ENCODE data around the gene BRCA2.

Gene BRCA2, protein sequence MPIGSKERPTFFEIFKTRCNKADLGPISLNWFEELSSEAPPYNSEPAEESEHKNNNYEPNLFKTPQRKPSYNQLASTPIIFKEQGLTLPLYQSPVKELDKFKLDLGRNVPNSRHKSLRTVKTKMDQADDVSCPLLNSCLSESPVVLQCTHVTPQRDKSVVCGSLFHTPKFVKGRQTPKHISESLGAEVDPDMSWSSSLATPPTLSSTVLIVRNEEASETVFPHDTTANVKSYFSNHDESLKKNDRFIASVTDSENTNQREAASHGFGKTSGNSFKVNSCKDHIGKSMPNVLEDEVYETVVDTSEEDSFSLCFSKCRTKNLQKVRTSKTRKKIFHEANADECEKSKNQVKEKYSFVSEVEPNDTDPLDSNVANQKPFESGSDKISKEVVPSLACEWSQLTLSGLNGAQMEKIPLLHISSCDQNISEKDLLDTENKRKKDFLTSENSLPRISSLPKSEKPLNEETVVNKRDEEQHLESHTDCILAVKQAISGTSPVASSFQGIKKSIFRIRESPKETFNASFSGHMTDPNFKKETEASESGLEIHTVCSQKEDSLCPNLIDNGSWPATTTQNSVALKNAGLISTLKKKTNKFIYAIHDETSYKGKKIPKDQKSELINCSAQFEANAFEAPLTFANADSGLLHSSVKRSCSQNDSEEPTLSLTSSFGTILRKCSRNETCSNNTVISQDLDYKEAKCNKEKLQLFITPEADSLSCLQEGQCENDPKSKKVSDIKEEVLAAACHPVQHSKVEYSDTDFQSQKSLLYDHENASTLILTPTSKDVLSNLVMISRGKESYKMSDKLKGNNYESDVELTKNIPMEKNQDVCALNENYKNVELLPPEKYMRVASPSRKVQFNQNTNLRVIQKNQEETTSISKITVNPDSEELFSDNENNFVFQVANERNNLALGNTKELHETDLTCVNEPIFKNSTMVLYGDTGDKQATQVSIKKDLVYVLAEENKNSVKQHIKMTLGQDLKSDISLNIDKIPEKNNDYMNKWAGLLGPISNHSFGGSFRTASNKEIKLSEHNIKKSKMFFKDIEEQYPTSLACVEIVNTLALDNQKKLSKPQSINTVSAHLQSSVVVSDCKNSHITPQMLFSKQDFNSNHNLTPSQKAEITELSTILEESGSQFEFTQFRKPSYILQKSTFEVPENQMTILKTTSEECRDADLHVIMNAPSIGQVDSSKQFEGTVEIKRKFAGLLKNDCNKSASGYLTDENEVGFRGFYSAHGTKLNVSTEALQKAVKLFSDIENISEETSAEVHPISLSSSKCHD (N-terminal part only)

DNA sequence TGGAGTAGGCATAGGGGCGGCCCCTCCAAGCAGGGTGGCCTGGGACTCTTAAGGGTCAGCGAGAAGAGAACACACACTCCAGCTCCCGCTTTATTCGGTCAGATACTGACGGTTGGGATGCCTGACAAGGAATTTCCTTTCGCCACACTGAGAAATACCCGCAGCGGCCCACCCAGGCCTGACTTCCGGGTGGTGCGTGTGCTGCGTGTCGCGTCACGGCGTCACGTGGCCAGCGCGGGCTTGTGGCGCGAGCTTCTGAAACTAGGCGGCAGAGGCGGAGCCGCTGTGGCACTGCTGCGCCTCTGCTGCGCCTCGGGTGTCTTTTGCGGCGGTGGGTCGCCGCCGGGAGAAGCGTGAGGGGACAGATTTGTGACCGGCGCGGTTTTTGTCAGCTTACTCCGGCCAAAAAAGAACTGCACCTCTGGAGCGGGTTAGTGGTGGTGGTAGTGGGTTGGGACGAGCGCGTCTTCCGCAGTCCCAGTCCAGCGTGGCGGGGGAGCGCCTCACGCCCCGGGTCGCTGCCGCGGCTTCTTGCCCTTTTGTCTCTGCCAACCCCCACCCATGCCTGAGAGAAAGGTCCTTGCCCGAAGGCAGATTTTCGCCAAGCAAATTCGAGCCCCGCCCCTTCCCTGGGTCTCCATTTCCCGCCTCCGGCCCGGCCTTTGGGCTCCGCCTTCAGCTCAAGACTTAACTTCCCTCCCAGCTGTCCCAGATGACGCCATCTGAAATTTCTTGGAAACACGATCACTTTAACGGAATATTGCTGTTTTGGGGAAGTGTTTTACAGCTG is at the start of gene BRCA2, which contains the start of gene ZAR1L:
Gene BRCA2 (plus strand): TSS at position 271 of the 790 bp plus-strand sequence. CDS start 953 bp downstream, outside the sequence.
Gene ZAR1L (minus strand): TSS at position 126 of the 790 bp plus-strand sequence. CDS start 3,438 bp downstream, outside the sequence.
- no peaks in the 10 kb centered on the region for H3K27me3 ChIP-seq (ENCODE audit: low read length)
- H4K20me1 ChIP-seq (ENCODE audit: low read depth, low read length): no peaks in the 10 kb centered on the region
- peaks cover 26% of the 10 kb centered on the region for H3K36me3 ChIP-seq (ENCODE audit: low read length)
- H3K9me3 ChIP-seq (ENCODE audit: insufficient read depth, low read length): no peaks in the 10 kb centered on the region
- H3K9ac ChIP-seq (ENCODE audit: low read length): peak within 1 kb of the TSS; percentile 69
- peaks cover 27% of the 10 kb centered on the region for H3K79me2 ChIP-seq (ENCODE audit: insufficient read depth, low read length)
- peak within 1 kb of the TSS; percentile 87 for H2AFZ ChIP-seq (ENCODE audit: low read depth, low read length, severe bottlenecking)
- peak within 1 kb of the TSS; percentile 68 for H3K4me3 ChIP-seq (ENCODE audit: insufficient read depth, low read length, poor library complexity, severe bottlenecking)
- TF ChIP-seq, protein P1, sequence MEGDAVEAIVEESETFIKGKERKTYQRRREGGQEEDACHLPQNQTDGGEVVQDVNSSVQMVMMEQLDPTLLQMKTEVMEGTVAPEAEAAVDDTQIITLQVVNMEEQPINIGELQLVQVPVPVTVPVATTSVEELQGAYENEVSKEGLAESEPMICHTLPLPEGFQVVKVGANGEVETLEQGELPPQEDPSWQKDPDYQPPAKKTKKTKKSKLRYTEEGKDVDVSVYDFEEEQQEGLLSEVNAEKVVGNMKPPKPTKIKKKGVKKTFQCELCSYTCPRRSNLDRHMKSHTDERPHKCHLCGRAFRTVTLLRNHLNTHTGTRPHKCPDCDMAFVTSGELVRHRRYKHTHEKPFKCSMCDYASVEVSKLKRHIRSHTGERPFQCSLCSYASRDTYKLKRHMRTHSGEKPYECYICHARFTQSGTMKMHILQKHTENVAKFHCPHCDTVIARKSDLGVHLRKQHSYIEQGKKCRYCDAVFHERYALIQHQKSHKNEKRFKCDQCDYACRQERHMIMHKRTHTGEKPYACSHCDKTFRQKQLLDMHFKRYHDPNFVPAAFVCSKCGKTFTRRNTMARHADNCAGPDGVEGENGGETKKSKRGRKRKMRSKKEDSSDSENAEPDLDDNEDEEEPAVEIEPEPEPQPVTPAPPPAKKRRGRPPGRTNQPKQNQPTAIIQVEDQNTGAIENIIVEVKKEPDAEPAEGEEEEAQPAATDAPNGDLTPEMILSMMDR (IDR thresholded peaks at IDR 0.05; ENCODE audit: insufficient read depth, low read length, poor library complexity, severe bottlenecking): no peak
- no peak for TF ChIP-seq EZH2phosphoT487 (conservative IDR thresholded peaks at IDR 0.05; ENCODE audit: low read length)
- peaks cover 7% of the 10 kb centered on the region for H3F3A ChIP-seq (ENCODE audit: insufficient read depth)
- peak within 1 kb of the TSS; percentile 85 for H3K27ac ChIP-seq (ENCODE audit: low read depth, low read length)
- H3K4me2 ChIP-seq (ENCODE audit: low read depth, low read length, poor library complexity, severe bottlenecking): peak within 1 kb of the TSS; percentile 94
- H3K9me2 ChIP-seq (replicated peaks; ENCODE audit: insufficient read depth, low read length): no peaks in the 10 kb centered on the region

DNA sequence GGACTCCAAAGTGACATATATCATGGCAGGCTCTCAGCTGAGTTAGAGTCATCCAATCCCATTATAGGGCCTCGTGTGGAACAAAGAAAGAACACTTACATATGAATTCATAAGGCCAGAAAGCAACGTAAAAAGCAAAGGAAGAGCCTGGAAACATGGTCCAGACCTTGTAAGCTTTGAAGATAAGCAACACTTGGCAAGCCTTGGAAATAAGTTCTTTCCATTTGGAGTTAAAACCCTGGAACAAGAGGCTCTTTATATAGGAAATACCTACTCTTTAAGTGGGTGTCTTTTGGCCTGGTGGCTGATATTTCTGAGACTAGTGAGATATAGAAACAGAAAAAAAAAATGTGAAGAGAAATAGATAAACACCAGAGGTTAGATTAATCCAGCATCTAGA is 49.6 kb upstream of the BRCA2 start:
- Histone ChIP-seq H3K27ac (ENCODE audit: low read depth, low read length) (no peak overlapping the region), H3K4me2 (ENCODE audit: low read depth, low read length, poor library complexity, severe bottlenecking) (no peak overlapping the region), H3K9me3 (ENCODE audit: insufficient read depth, low read length) (no peaks in the 10 kb centered on the region), H3K9ac (ENCODE audit: low read length) (no peak overlapping the region), H3K36me3 (ENCODE audit: low read length) (no peaks in the 10 kb centered on the region), H3K9me2 (replicated peaks; ENCODE audit: insufficient read depth, low read length) (no peaks in the 10 kb centered on the region), H3F3A (ENCODE audit: insufficient read depth) (no peaks in the 10 kb centered on the region), H3K79me2 (ENCODE audit: insufficient read depth, low read length) (no peaks in the 10 kb centered on the region), H4K20me1 (ENCODE audit: low read depth, low read length) (no peaks in the 10 kb centered on the region), H3K27me3 (ENCODE audit: low read length) (no peaks in the 10 kb centered on the region), H3K4me3 (ENCODE audit: insufficient read depth, low read length, poor library complexity, severe bottlenecking) (no peak overlapping the region), H2AFZ (ENCODE audit: low read depth, low read length, severe bottlenecking) (no peak overlapping the region)
- TF ChIP-seq EZH2phosphoT487 (conservative IDR thresholded peaks at IDR 0.05; ENCODE audit: low read length): no peak

DNA sequence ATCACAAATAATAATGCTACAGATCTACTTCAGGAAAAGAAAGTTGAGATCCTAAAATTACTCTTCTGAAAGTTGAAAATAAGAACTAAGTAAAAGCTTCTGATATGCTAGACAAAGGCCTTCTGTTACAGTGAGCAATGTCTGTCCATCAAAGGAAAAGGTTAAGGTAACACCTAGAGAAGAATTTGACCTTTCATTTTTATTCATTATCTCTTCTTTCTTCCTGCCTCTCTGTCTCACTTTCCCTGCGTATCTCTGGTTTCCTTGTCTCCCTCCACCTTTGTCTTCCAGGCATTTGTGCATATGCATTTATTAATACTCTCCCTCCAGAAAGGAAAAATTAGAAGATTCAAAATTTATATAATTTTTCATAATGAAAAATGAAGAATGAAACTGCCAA is 49.2 kb upstream of the BRCA2 start:
- Histone ChIP-seq H4K20me1 (ENCODE audit: low read depth, low read length) (no peaks in the 10 kb centered on the region), H3K36me3 (ENCODE audit: low read length) (no peaks in the 10 kb centered on the region), H3K4me3 (ENCODE audit: insufficient read depth, low read length, poor library complexity, severe bottlenecking) (no peak overlapping the region), H3K27me3 (ENCODE audit: low read length) (no peaks in the 10 kb centered on the region), H3K9me3 (ENCODE audit: insufficient read depth, low read length) (no peaks in the 10 kb centered on the region), H3K4me2 (ENCODE audit: low read depth, low read length, poor library complexity, severe bottlenecking) (no peak overlapping the region), H3K9ac (ENCODE audit: low read length) (no peak overlapping the region), H3K27ac (ENCODE audit: low read depth, low read length) (no peak overlapping the region), H3K9me2 (replicated peaks; ENCODE audit: insufficient read depth, low read length) (no peaks in the 10 kb centered on the region), H3K79me2 (ENCODE audit: insufficient read depth, low read length) (no peaks in the 10 kb centered on the region), H2AFZ (ENCODE audit: low read depth, low read length, severe bottlenecking) (no peak overlapping the region), H3F3A (ENCODE audit: insufficient read depth) (no peaks in the 10 kb centered on the region)
- TF ChIP-seq EZH2phosphoT487 (conservative IDR thresholded peaks at IDR 0.05; ENCODE audit: low read length): no peak

Data from SU-DHL-6 (cell line).